Loucy (cell line): Measurements from ENCODE around the gene CBX3.

Experiments
- CTCF ChIP-seq: fragments of 200-600 bp; sonication (generic); conservative IDR thresholded peaks from 2 replicates; pipeline ENCODE4 v1.5.1; 2014; ENCODE audit warnings: mild to moderate bottlenecking, antibody characterized with exemption, low read length
- EZH2phosphoT487 ChIP-seq: fragments of 200-600 bp; IDR thresholded peaks from 2 replicates; pipeline ENCODE4 v1.6.1; 2018; ENCODE audit warnings: antibody characterized with exemption, mild to moderate bottlenecking, moderate library complexity, borderline replicate concordance

GRCh38 chr7:26189697-26190096, 11.8 kb upstream of the CBX3 start:
- TF ChIP-seq CTCF (no peak), EZH2phosphoT487 (no peak)
